HG02759 (cell line): ENCODE data around the gene JARID2.

Source experiments
- ATAC-seq: cut with Tn5 transposase; IDR thresholded peaks from one replicate; pipeline ENCODE4 v1.9.1; 2021; ENCODE audit warnings: mild to moderate bottlenecking, moderate library complexity; ENCODE audit not compliant: unreplicated experiment

JARID2 gene

GRCh38 chr6:15500078-15500740 lies 254.3 kb downstream of the JARID2 start:
- ATAC-seq, result no peak

- no peak for ATAC-seq
Measured at GRCh38 chr6:15500901-15501825, 255.3 kb downstream of the JARID2 start.

GRCh38 chr6:15501826-15502445 lies 256.1 kb downstream of the JARID2 start:
- no peak for ATAC-seq

GRCh38 chr6:15502446-15503345 lies 256.8 kb downstream of the JARID2 start:
- ATAC-seq, result no peak

- no peak for ATAC-seq
Measured at GRCh38 chr6:15503346-15503680, 257.4 kb downstream of the JARID2 start.

- no peak for ATAC-seq
Measured at GRCh38 chr6:15504040-15504495, 258.2 kb downstream of the JARID2 start.

- no peak for ATAC-seq
Measured at GRCh38 chr6:15504581-15505350, 258.9 kb downstream of the JARID2 start.

GRCh38 chr6:15505463-15505918 lies 259.6 kb downstream of the JARID2 start:
- ATAC-seq, result no peak

GRCh38 chr6:15506066-15506465 lies 260.2 kb downstream of the JARID2 start:
- no peak for ATAC-seq

GRCh38 chr6:15507221-15507620 lies 261.4 kb downstream of the JARID2 start:
- no peak for ATAC-seq

GRCh38 chr6:15507746-15508145 lies 261.9 kb downstream of the JARID2 start:
- ATAC-seq, result no peak

- ATAC-seq, result no peak
Measured at GRCh38 chr6:15508441-15508871, 262.6 kb downstream of the JARID2 start.

GRCh38 chr6:15508931-15509330 lies 263.1 kb downstream of the JARID2 start:
- no peak for ATAC-seq

- ATAC-seq, result no peak
Measured at GRCh38 chr6:15509335-15509933, 263.6 kb downstream of the JARID2 start.

- ATAC-seq, result no peak
Measured at GRCh38 chr6:15510121-15510520, 264.3 kb downstream of the JARID2 start.

GRCh38 chr6:15510536-15511247 lies 264.8 kb downstream of the JARID2 start:
- ATAC-seq, result no peak

GRCh38 chr6:15511248-15512125 lies 265.6 kb downstream of the JARID2 start:
- no peak for ATAC-seq

GRCh38 chr6:15512126-15512525 lies 266.3 kb downstream of the JARID2 start:
- no peak for ATAC-seq
